ENCODE results near the gene LILRA6.
"Not testable (repeated sequence)": the region's sequence is repeated elsewhere in the genome, so short reads cannot be mapped to it uniquely, and the experiment has no call there.

Gene LILRA6

GRCh38 chr19:54252243-54252642 is 9.7 kb upstream of the LILRA6 start:
- H3K4me3 ChIP-seq (ENCODE audit: low read length): no peak overlapping the region
- TF ChIP-seq ZNF274 (IDR thresholded peaks at IDR 0.05; ENCODE audit: low read depth, low read length): no peak

- H3K4me3 ChIP-seq (ENCODE audit: low read length): no peak overlapping the region
- no peak for TF ChIP-seq ZNF274 (IDR thresholded peaks at IDR 0.05; ENCODE audit: low read depth, low read length)
Observed at GRCh38 chr19:54248016-54248601, 5.5 kb upstream of the LILRA6 start.

GRCh38 chr19:54247106-54247930 is 4.7 kb upstream of the LILRA6 start:
- TF ChIP-seq ZNF274 (IDR thresholded peaks at IDR 0.05; ENCODE audit: low read depth, low read length): no peak
- no peak overlapping the region for H3K4me3 ChIP-seq (ENCODE audit: low read length)

GRCh38 chr19:54245936-54246335 is 3.3 kb upstream of the LILRA6 start:
- H3K4me3 ChIP-seq (ENCODE audit: low read length): no peak overlapping the region
- no peak for TF ChIP-seq ZNF274 (IDR thresholded peaks at IDR 0.05; ENCODE audit: low read depth, low read length)

GRCh38 chr19:54243809-54244208 is 1.2 kb upstream of the LILRA6 start:
- H3K4me3 ChIP-seq (ENCODE audit: low read length): not testable (repeated sequence)

GRCh38 chr19:54242234-54242633 is 356 bp downstream of the LILRA6 start:
- H3K4me3 ChIP-seq (ENCODE audit: low read length): not testable (repeated sequence)

- H3K4me3 ChIP-seq (ENCODE audit: low read length): not testable (repeated sequence)
Observed at GRCh38 chr19:54240372-54241336, 1.9 kb downstream of the LILRA6 start.

GRCh38 chr19:54239491-54240371 is 2.9 kb downstream of the LILRA6 start:
- H3K4me3 ChIP-seq (ENCODE audit: low read length): not testable (repeated sequence)

GRCh38 chr19:54233941-54234340 is 8.6 kb downstream of the LILRA6 start:
- H3K4me3 ChIP-seq (ENCODE audit: low read length): no peak overlapping the region
- TF ChIP-seq ZNF274 (IDR thresholded peaks at IDR 0.05; ENCODE audit: low read depth, low read length): no peak

- H3K4me3 ChIP-seq (ENCODE audit: low read length): no peak overlapping the region
- TF ChIP-seq ZNF274 (IDR thresholded peaks at IDR 0.05; ENCODE audit: low read depth, low read length): no peak
Observed at GRCh38 chr19:54231077-54231931, 11.3 kb downstream of the LILRA6 start.

- no peak for TF ChIP-seq ZNF274 (IDR thresholded peaks at IDR 0.05; ENCODE audit: low read depth, low read length)
- H3K4me3 ChIP-seq (ENCODE audit: low read length): no peak overlapping the region
Observed at GRCh38 chr19:54230031-54230430, 12.6 kb downstream of the LILRA6 start.

GRCh38 chr19:54229146-54229545 is 13.4 kb downstream of the LILRA6 start:
- no peak overlapping the region for H3K4me3 ChIP-seq (ENCODE audit: low read length)
- no peak for TF ChIP-seq ZNF274 (IDR thresholded peaks at IDR 0.05; ENCODE audit: low read depth, low read length)

GRCh38 chr19:54224619-54225018 is 18.0 kb downstream of the LILRA6 start:
- not testable (repeated sequence) for H3K4me3 ChIP-seq (ENCODE audit: low read length)

- not testable (repeated sequence) for H3K4me3 ChIP-seq (ENCODE audit: low read length)
Observed at GRCh38 chr19:54223937-54224281, 18.7 kb downstream of the LILRA6 start.

- H3K4me3 ChIP-seq (ENCODE audit: low read length): not testable (repeated sequence)
Observed at GRCh38 chr19:54223277-54223936, 19.2 kb downstream of the LILRA6 start.

- H3K4me3 ChIP-seq (ENCODE audit: low read length): not testable (repeated sequence)
Observed at GRCh38 chr19:54222474-54223276, 19.9 kb downstream of the LILRA6 start, which contains the start of gene LILRB3. Gene LILRB3, minus strand, starts transcription at chr19:54223007. Its CDS starts 31 bp downstream, at chr19:54222976.

GRCh38 chr19:54221947-54222346 is 20.6 kb downstream of the LILRA6 start:
- H3K4me3 ChIP-seq (ENCODE audit: low read length): not testable (repeated sequence)
